Umbilical cord (tissue), 2 donors: ENCODE data around the gene USP21. TPM values are rescaled to one million over a fixed set of nuclear protein-coding genes. Genes with fewer than 3 reads are reported as not detected.

Experiments used
- DNase-seq: peaks from one replicate; pipeline ENCODE4 v3.0.0-alpha.2; 2015; ENCODE audit warnings: low spot score
- total RNA-seq: library from RNA; depleted of rRNA; stranded (reverse); fragments of >200 nt; gene quantifications from one replicate; pipeline ENCODE4 v1.2.3, GENCODE V29; 2014; ENCODE audit warnings: low replicate concordance; ENCODE audit not compliant: insufficient read depth

Gene USP21
- total RNA-seq, 1 donor from 2014 or later, result 30.1 TPM

DNA sequence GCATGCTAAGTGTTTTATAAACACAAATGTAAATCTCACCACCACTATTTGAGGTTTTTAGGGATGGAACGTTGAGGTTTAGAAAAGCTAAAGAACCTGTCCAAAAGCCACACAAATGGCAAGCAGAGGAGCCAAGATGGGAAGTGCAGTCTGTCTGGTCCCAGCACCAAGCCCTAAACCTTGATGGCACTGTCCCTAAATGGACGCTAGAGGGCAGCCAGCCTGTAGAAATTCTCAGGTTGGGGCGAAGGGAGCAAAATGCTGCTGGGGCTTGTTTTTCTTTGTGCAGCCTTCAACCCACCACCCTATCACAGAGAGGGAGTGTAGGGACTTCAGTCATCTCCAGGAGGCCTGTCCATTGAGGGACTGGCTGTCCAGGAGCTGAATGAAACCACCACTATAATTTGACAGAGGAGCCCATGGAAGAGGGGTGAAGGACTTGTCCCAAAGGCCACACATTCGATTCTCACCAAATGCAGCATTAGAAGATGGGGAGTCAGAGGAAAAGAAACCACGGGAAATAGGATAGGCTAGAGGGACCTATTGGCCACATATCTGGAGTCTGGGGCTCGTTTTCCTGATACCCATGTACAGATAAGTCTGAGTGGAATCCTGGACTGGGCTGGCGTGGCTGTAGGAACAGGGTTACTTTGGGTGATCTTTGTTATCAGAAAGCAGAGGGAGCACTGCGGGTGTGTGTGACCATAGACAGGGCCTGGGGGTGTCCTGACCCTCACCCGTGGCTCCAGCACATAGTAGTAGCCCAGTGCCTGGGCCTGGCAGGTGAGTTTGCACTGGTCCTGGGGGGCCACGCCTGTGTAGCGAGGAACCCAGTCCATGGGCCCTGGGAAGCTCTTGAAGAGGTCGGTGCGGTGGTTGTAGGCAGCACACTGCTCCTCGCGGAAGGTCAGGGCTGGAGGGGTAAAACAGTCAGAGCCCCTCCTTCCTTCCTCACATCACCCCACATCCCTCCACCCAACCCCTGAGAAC is 33.5 kb downstream of the USP21 start:
- peak; percentile 76 for DNase-seq

DNA sequence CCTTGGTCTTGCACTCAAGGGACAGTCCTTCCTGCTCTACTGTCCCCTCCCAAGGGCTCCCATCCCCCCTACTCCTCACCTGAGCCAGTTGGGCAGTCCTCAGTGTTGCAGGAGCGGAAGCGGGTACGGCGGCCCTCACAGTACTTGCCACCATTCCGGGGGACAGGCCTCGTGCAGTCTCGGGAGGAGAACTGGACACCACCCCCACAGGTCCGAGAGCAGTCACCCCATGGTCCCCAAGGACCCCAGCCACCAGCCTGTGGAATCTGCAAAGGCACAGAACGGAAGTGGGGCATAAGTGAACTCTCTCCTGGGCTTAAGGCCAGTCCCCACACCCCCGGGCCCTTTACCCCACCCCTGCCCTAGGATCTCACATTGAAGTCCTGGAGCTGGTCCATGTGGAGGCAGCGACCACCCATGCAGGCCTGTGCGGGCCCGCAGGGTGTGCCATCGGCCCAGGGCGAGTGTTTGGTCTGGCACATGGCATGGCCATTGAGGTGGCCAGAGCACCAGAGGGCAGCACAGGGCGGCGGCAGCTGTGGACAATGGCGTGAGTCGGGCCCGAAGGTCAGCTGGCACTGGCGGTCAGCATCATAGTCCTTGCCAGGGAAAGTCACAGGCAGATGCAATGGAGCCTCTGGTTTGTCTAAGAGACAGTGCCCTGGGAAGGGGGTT is 34.4 kb downstream of the USP21 start:
- no peak for DNase-seq

DNA sequence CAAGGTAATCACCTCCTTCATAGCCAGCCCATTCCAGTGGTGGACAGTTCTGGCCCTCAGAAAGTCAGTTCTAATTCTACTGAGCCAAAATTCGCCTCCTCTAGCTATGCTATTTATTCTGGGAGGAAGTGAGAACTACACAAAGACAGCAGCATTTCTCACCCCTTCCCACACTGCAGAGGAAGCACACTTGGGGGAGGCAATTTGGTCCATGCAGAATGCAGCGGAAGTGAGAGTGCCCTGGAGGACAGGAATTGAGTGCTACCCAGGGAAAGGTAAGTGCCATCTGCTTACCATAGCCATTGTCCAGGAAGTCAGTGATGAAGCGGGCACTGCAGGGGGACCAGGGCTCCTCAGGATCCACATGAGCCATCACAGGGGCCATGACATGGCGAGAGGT is 35.9 kb downstream of the USP21 start:
- DNase-seq, result no peak

DNA sequence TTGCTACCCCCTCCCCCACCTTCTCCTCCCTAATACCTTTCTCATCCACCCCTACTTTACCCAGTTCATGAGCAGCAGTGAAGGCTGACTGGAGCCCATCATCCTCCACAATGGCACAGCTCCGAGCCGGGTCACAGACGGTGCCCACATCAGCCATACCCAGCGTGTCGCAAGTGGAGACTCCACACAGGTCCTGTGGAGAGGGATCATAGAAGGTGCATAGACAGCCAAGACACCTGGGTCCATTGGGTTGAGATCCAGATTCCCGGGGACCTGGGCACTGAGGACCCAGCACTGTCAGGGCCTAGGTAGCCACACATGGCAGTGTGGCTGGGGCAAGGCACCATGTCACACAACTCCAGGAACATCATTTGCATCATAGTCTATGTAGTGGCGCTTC is 36.8 kb downstream of the USP21 start:
- DNase-seq, result no peak

DNA sequence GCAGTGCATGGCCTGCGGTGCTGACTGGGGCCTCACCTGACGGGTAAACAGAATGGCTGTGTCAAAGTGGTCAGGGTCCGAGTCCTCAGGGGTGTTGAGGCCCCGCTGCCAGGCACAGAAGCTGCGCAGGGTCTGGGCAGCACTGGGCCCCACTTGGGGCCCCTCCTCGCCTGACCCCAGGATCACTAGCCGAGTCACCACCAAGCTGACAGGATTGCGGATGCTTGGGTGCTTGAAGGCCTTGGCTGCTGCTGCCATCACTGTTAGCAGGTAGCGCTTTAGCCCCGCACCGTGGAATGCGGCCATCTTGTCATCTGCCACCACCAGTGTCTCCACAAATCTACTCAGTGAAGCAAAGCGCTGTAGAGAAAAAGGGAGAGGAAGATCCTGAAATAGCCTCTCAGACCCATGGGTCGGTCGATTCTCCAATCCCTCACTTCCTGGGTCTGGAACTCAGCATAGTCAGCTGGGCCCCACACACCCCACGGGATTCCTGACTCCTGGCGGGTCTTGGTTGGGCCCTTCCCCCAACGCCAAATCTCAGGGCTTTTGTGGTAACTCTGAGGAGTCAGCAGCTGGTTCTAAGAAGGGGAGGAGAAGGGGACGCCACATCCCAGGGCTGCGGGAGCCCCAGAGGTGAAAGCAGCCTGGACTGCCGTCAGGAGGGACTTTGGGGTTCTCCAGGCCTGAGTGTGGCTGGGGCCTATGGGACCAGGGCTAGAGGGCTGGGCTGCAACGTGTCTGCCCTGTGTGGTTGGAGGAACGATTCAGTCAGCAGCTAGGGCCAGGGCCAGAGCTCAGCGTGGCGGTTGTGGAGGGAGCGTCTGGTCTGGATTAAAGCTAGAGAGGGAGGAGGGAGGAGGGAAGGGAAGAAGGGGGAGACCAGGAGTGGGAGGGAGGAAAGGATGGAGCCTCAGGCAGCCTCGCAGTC is 37.5 kb downstream of the USP21 start:
- DNase-seq, result peak; percentile 97

DNA sequence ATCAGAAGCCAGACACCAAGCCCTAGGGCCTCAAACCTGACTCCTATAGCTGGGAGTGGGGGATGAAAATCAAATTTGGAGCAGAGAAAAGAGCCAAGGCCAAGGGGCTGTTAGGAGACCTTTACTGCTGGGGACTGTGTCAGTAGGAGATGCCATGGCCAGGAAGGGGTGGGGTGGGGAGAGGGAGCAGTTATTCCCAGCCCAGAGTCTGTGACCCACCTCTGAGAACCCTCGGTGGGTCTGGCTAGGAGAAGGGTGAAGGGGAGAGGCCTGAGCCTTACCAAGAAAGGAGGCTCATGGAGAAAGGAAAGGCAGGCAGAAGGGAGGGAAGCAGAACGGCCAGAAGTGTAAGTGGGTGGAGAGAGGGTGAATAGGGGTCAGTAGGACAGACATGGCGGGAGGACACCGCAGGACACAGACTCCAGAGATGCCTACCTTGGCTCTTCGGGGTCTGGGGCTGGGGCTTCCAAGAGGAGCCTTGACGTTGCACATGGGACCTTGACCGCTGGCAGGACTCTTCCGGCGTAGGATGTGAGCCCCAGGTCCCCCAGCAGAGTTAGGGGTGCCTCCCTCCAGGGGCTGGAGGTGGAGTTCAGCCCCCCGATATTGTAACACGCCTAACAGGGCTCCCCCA is 38.4 kb downstream of the USP21 start:
- peak; percentile 25 for DNase-seq

DNA sequence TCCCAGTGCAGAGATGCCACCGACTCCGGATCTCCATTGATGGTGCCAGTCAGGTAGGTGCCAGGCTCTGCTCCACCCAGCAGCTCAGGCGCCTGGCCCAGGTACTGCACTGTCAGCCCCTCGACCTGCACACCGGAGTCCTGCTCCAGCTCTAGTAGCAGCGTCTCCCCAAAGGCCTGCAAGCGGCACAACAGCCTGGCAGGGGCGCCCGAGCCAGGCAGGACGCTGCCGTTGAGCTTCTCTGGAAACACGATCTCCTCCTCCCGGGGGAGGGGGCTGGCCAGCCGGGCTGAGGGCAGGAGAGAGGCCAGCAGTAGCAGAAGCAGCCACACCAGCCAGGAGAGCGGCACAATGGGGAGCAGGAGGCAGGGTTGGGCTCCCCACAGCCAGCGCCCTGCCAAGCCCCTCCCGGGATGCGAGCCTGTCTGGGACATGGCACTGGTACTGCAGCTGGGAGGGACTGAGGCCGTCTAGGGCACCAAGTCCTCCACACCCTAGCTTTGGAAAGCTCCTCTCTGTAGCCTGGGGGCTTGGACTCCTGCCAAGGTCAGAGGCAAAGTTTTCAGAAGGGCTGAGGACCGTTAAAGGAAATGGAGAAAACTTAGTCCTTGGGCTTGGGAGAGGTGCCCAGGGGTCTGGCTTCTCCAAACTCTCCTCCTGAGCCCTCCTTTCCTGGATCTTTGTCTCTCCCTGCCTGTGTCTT is 39.0 kb downstream of the USP21 start:
- peak; percentile 75 for DNase-seq

DNA sequence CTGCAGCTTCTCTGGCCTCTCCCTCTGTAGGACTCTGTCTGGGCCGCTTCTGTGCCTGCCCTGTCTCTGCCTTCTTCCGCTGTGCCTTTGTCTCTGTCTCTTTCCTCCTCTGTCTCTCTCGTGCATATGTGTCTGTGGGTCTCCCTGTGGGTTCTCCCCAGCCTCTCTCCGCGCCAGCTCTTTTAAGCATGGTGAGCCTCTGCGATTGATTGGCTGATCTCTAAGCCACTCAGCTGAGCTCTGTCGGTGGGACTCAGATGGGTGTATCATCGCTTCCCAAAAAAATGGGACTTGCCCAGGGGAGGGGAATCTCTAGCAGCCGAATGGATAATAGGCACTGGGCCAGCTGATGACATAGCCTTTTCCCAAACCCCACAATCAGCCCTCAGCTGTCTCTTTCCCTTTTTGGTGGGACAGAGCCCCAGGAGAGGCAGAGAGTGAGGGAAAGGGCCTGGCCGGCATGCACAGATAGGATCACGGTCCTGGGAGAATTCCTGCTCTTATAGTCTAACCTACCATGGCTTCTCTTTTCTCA is 39.7 kb downstream of the USP21 start, which contains the start of gene ADAMTS4:
Gene ADAMTS4 (minus strand): TSS at position 158 of the 535 bp plus-strand sequence. CDS start 427 bp downstream, outside the sequence.
- peak; percentile 95 for DNase-seq

DNA sequence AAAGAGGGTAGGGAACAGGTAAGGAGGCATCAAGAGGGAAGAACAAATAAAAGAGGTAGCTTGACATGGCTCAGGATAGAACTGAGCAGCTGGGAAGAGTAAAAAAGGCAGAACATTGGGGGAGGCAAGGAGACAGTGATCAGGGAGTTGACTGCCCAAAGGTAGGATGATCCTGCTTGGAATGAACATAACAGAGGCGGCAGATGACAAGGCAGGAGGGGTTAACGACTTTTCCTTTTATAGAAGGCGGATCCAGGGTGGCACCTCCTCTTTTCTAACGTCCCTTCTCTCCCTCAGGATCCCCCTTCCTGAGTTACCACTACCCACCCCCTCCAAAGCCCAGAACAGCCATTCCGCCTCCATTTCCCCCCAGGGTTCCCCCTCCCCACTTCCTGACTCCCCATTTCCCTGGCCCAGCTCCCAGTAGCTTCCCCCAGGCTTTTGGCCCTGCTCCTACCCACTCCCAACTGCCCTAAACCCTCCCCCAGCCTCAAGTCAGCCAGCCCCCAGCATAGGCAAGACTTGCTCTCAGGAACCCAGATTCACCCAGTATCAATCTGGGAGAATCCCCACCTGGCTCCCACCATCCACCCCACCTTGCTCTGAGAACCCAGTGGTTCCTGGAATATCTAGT is 40.3 kb downstream of the USP21 start:
- no peak for DNase-seq

DNA sequence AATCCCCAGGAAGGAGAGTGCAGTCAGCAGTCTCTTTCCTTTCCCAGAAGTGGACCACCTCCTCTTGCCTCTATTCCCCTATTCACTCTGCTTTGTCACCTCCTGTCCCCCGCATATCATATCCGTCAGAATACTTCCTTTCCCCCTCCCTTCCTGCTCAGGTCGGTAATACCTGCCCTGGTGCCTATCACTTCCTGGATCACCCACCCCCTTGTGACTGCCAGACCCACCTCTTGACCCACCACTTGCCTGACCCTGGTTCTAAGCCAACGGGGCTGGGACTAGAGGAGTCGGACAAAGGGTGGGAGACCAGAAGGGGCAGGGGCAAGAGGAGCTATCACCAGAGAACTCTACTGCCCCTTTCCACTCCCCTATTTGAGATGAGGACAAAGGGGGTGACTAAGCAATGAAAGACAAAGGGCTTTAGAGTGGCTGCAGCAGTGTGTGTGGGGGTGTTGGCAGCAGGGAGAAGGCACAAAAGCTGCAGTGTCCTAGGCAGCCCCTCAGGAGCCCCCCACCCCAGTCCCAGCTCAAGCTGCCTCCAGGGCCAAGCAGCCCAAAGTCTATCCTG is 41.2 kb downstream of the USP21 start:
- no peak for DNase-seq

DNA sequence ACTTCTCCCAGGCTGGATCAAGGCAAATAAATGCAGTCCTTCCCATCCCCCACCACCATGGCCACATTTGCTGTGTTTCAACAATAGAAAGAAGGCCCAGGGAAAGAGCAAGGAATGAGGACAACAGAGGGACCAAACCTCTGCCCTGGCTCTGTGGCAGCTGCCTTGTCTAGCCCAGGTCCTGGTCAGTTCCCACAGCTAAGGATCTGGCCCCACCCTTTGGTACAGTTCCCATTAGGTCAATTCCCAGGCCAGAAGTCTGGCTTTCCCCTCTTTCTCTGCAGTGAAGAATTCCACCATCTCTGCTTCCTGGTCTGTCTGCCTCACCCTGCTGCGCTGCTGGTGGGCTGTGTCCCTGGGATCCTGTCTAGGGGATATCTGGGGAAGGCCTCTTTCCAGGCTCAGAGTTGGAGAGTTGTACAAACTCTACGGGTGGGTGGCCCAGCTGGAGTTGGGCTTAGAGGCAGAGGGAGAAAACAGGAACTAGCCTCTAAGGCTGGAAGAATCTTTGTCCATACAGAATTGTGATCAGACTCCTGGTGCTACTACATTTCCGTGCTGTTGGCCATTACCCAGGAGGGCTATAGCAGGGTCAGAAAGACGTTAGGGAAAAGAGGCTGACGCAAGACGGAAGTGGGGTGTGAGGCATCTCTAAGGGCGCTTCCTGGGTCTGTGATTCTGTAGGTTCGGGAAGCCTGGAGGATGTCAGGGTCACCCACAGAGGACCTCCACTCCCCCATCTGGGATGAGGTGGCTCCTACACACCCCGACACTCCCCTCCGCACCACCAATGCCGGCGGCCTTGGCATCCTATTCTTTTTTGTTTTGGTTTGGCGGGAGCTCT is 41.9 kb downstream of the USP21 start:
- peak; percentile 68 for DNase-seq

DNA sequence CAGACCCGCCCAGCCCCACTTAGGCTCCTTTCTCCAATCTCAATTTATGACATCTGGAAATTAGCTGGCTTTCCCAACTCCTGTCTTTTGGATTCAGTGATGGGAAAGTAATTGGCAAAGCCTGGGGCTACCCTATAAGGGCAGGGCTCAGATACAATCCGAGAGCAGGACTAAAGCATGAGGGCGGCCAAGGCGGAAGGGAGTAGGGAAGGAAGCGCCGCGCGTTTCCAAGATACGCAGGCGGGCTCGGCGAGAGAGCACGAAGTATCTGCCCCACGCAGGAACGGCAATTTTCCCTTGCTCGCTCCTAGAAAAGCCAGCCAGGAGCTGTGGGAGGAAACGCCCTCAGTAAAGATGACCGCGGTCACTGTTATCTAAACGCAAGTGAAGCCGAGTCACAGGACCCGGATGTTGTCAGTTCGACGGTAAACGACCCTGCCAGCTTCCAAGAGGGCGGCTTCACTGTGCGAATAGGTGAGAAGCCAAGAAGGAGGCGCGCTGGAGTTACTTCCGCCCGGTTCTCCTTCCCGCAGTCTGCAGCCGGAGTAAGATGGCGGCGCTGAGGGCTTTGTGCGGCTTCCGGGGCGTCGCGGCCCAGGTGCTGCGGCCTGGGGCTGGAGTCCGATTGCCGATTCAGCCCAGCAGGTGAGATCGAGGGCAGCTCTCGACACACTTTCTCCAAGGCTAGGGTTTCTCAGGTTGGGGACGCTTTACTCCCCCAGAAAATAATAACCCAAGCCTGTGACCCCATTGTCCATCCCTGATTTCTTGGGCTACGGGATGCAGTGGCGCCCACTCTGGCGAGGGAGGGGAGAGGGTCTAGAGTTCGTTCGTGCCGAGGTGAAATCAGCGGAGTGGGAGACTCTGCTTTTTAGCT is 42.8 kb downstream of the USP21 start, which contains the start of gene NDUFS2:
Gene NDUFS2 (plus strand): TSS at position 532 of the 877 bp plus-strand sequence. CDS start 19 bp downstream, at position 551.
- DNase-seq, result peak; percentile 100

DNA sequence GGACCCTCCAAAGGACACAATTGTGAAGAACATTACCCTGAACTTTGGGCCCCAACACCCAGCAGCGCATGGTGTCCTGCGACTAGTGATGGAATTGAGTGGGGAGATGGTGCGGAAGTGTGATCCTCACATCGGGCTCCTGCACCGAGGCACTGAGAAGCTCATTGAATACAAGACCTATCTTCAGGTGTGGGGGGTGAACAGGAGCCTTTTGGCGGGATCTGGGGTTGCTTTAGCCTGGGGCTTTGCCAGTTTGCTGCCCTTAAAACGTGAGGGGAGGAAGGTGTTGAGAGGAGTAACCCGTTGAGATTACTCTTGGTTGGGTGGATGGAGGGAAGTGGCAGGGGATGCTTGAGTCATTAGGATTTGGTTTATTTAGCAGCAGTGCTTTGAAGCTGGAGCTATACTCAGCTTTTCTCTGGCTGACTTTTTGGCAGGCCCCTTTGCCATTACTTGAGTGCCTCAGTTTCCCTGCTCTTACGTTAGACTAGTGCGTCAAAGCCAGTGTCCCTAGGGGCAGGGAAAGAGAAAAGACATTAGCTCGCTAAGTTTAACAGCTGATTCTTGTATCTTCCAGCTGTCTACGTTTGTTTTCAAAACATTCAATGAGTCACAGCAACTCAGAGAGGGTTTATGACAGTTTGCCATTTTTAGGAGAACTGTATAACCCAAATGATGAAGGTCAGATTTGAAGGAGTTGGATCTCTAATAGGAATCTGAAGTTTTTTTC is 47.3 kb downstream of the USP21 start:
- no peak for DNase-seq

DNA sequence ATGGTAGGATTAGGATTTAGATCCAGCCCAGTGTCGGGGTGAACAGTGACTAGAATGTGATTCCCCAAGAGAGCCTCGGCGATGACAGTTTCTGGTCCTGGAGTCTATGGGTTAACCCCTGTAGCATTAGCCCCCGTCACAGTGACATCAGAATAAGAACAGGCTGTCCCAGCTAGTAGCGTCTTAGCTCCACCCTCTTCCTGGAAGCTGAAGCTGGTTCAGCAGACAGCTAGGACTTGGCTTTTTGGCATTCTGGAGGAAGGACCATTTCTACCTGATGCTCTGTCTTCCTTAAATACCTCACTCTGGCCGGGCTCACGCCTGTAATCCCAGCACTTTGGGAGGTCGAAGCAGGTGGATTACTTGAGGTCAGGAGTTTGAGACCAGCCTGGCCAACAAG is 47.9 kb downstream of the USP21 start:
- no peak for DNase-seq

DNA sequence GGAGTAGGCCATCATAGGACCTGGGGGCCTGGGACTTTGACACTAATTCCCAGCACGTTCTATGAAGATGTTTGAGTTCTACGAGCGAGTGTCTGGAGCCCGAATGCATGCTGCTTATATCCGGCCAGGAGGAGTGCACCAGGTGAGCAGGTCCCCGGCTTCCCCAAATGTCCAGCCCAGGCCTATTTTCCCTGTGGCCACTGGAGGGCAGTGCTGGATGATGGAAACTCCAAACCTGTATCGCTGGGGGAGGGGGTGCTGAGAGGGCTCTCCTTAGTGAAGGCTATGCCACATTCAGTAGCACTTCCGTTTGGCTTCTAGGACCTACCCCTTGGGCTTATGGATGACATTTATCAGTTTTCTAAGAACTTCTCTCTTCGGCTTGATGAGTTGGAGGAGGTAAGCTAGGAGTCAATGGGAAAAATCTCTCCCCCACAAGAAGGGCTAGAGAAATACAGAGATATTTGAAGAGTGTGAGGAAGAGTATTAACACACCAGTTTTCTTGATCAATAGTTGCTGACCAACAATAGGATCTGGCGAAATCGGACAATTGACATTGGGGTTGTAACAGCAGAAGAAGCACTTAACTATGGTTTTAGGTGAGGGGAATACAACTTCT is 50.6 kb downstream of the USP21 start:
- peak; percentile 69 for DNase-seq

DNA sequence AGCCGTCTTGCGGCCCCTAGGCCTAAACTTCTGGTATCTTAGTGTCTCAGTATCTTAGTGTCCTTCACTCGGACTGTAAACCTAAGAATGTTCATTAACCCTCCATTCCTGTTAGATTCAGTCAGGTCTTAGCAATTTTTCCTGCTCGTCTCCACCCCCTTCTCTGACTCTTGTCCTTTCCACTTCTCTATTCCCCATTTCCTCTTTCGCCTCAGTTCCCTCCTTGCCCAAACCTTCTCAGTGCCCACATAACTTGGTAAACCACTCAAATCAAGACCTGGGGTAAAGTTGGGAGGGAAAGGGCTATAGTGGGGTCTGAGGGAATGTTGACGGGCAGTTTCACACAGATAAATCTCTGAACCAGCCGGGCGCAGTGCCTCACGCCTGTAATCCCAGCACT is 55.1 kb downstream of the USP21 start:
- no peak for DNase-seq
